Omental fat pad (tissue), 4 donors: ENCODE data around the gene MATCAP1. TPM values are rescaled to one million over a fixed set of nuclear protein-coding genes. Genes with fewer than 3 reads are reported as not detected.
A peak's percentile ranks its signal among the peaks of the same experiment; 100 is the strongest.

Experiments
- ATAC-seq: fragments of 150-250 bp; one replicate; pipeline ENCODE4 v1.9.1; 2016; ENCODE audit warnings: mild to moderate bottlenecking, moderate library complexity; ENCODE audit not compliant: low FRiP score
- DNase-seq: peaks from one replicate; pipeline ENCODE4 v3.0.0-alpha.2; 2019; ENCODE audit warnings: low spot score
- CTCF ChIP-seq, 3 donors: fragments of 450-650 bp; IDR thresholded peaks; one replicate each; pipeline ENCODE4 v1.5.1; 2016 to 2017; ENCODE audit warnings: antibody characterized with exemption in 3 of 3, mild to moderate bottlenecking in 3 of 3, moderate library complexity in 2 of 3
- small RNA-seq: library from RNA; depleted of rRNA; stranded (forward); fragments of <200 nt; gene quantifications from one replicate; pipeline ENCODE3, GENCODE V24; 2016
- total RNA-seq, 4 donors: library from RNA; depleted of rRNA; stranded (reverse); fragments of >200 nt; gene quantifications; one replicate each; pipeline ENCODE4 v1.1.0, GENCODE V29; 2016

The MATCAP1 gene
- total RNA-seq, 4 donors from 2014 or later = 12.6 to 53.4 (median 17.2) TPM

GRCh38 chr16:67141391-67141790 is 42.4 kb downstream of the MATCAP1 start:
- no peak for DNase-seq
- no peak for TF ChIP-seq CTCF (IDR thresholded peaks at IDR 0.05)
- no peak for ATAC-seq

DNA sequence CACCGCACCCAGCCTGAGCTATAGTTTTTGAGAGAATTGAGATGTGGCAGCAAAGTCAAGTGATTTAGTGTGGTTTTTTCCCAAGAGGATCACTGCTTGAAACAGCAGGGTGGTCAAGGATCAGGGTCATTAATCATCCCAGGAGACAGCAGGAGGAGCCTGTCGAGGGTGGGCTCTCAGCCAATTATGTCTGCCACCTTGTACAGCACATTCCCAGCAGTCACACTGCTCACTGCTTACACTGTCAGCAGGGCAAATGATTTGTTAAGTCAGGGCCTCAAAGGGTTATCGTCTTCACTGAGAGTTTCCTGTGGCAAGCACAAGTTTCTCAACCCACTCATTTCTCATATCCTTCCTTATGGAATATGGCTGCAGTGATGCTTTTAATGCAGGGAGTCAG is 46.2 kb downstream of the MATCAP1 start:
- ATAC-seq (no peak), DNase-seq (no peak)
- TF ChIP-seq CTCF (IDR thresholded peaks at IDR 0.05) = no peak

GRCh38 chr16:67129422-67129821 is 54.3 kb downstream of the MATCAP1 start:
- no peak for TF ChIP-seq CTCF (IDR thresholded peaks at IDR 0.05)
- no peak for DNase-seq
- no peak for ATAC-seq

DNA sequence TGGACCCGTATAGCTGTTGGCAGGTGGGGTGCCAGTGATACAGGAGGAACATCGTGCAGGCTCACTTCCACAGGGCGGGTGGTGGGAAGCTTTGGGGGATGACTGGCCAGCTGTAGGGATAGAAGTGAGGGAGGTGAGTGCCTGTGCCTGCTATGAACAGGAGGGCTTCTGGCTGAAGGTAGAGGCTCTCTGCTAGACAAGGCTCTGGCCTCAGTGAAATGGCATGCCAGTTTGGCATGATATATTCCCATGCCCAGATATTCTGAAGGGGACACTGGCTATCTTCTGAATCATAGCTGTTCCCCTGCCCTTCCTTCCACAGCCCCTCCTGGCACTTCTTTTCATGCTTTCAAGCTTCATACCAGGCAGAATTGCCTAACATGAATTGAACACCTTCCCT is 54.9 kb downstream of the MATCAP1 start:
- no peak for ATAC-seq
- DNase-seq = no peak
- TF ChIP-seq CTCF (IDR thresholded peaks at IDR 0.05) = no peak

DNA sequence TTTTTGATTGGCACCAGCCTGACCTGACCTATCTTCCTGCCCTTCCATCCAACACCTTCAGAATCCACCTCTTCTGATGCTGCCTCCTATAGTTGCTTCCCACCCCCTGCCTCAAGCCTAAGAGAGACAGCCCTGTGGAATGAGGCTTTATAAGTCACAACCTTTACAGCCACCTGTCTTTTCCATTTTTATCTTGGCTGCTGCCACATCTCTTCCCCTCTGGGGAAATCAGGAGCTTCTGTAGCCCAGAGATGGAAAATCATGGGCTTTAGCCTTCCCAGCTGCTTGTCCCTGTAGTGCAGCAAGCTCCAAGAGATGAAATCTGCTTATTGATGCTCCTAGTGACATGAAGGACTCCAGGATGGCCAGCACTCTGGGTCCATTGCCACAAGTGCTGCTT is 55.3 kb downstream of the MATCAP1 start:
- ATAC-seq = no peak
- TF ChIP-seq CTCF (IDR thresholded peaks at IDR 0.05) = no peak
- DNase-seq = no peak

Small RNA genes within 50 kb of the gene (small RNA-seq; reads per million reads assigned to genes)
- gene MIR328 = 27.4 reads per million, percentile 94 among the genes with 10 or more reads in this experiment

Other genes starting within 250 kb of the MATCAP1 start
- 10 to 100 TPM; 50.4 to 86.8 (median 70.4) TPM for gene CIAO2B, start 249.6 kb downstream of the MATCAP1 start, total RNA-seq
- 10 to 100 TPM; 25.1 to 34.3 (median 28.1) TPM for gene CES2, start 248.4 kb downstream of the MATCAP1 start, total RNA-seq
- gene CES3, start 222.7 kb downstream of the MATCAP1 start, total RNA-seq = 1 to 10 TPM in 1 of 4 donors, under 1 TPM in 3; 0.31 to 1.6 (median 0.84) TPM
- gene CES4A, start 195.4 kb downstream of the MATCAP1 start, total RNA-seq = 10 to 100 TPM in 3 of 4 donors, 1 to 10 TPM in 1; 4.4 to 48.1 (median 14.3) TPM
- 10 to 100 TPM; 30.3 to 77.6 (median 35.4) TPM for gene CBFB, start 154.8 kb downstream of the MATCAP1 start, total RNA-seq
- 10 to 100 TPM; 12.1 to 28.8 (median 16.4) TPM for gene PHAF1, start 74.0 kb downstream of the MATCAP1 start, total RNA-seq
- 10 to 100 TPM in 3 of 4 donors, 1 to 10 TPM in 1; 6.8 to 19.2 (median 14.9) TPM for gene B3GNT9, start 33.0 kb downstream of the MATCAP1 start, total RNA-seq
- gene TRADD, start 24.1 kb downstream of the MATCAP1 start, total RNA-seq = 10 to 100 TPM; 25.3 to 32.5 (median 28.9) TPM
- gene FBXL8, start 24.0 kb downstream of the MATCAP1 start, total RNA-seq = 10 to 100 TPM; 12.8 to 24.7 (median 15.9) TPM
- gene HSF4, start 19.2 kb downstream of the MATCAP1 start, total RNA-seq = 10 to 100 TPM; 21.2 to 77.2 (median 35.8) TPM
- 10 to 100 TPM; 17.1 to 60.4 (median 41.3) TPM for gene NOL3, start 13.4 kb downstream of the MATCAP1 start, total RNA-seq
- 10 to 100 TPM in 1 of 4 donors, 1 to 10 TPM in 3; 2.3 to 28.8 (median 3.4) TPM for gene EXOC3L1, start 6.2 kb upstream of the MATCAP1 start, total RNA-seq
- gene E2F4, start 8.2 kb upstream of the MATCAP1 start, total RNA-seq = 100 to 1,000 TPM in 2 of 4 donors, 10 to 100 TPM in 2; 84.9 to 156 (median 107) TPM
- 1 to 10 TPM; 1.9 to 4.2 (median 3.1) TPM for gene ELMO3, start 15.2 kb upstream of the MATCAP1 start, total RNA-seq
- gene TMEM208, start 43.2 kb upstream of the MATCAP1 start, total RNA-seq = 10 to 100 TPM; 33.0 to 45.4 (median 40.8) TPM
- gene FHOD1, start 63.5 kb upstream of the MATCAP1 start, total RNA-seq = 10 to 100 TPM; 15.1 to 53.3 (median 32.5) TPM
- gene SLC9A5, start 65.0 kb upstream of the MATCAP1 start, total RNA-seq = 1 to 10 TPM in 1 of 4 donors, under 1 TPM in 3; 0.37 to 1.2 (median 0.72) TPM
- 10 to 100 TPM in 3 of 4 donors, 1 to 10 TPM in 1; 5.8 to 19.9 (median 12.4) TPM for gene PLEKHG4, start 95.6 kb upstream of the MATCAP1 start, total RNA-seq
- under 1 TPM in 2 of 4 donors, not detected in 2; 0.24 to 0.93 TPM for gene KCTD19, start 142.8 kb upstream of the MATCAP1 start, total RNA-seq
- gene LRRC36, start 142.9 kb upstream of the MATCAP1 start, total RNA-seq = 1 to 10 TPM in 2 of 4 donors, under 1 TPM in 1, not detected in 1; 0.84 to 2.8 (median 1.0) TPM
- 10 to 100 TPM in 2 of 4 donors, 1 to 10 TPM in 2; 1.0 to 24.9 (median 8.9) TPM for gene TPPP3, start 209.5 kb upstream of the MATCAP1 start, total RNA-seq
- 10 to 100 TPM in 2 of 4 donors, 1 to 10 TPM in 2; 8.0 to 14.2 (median 11.4) TPM for gene ZDHHC1, start 232.5 kb upstream of the MATCAP1 start, total RNA-seq
- 1 to 10 TPM in 3 of 4 donors, not detected in 1; 1.7 to 2.7 (median 2.0) TPM for gene HSD11B2, start 247.2 kb upstream of the MATCAP1 start, total RNA-seq